Left lobe of liver (tissue), 2 donors: Measurements from ENCODE around the gene TBCD. TPM values are rescaled to one million over a fixed set of nuclear protein-coding genes. Genes with fewer than 3 reads are reported as not detected.

Experiments used
- ATAC-seq: fragments of 200-7000 bp; cut with Tn5 transposase; one replicate; pipeline ENCODE4 v1.9.1; 2020; ENCODE audit warnings: mild to moderate bottlenecking, moderate library complexity
- DNase-seq: peaks from one replicate; pipeline ENCODE4 v3.0.0-alpha.2; 2020; ENCODE audit warnings: low spot score
- total RNA-seq: library from RNA; stranded (reverse); gene quantifications from one replicate; pipeline ENCODE4 v1.2.1, GENCODE V29; 2021
- donor health status: DM: no; HTN: no; CAD: no; lungs with moderate emphysema.
- donor health status: DM: no; HTN: yes; CAD: no.

The TBCD gene
- total RNA-seq, 1 donor from 2014 or later: 46.2 TPM

GRCh38 chr17:82867763-82868325, 116.0 kb downstream of the TBCD start:
- ATAC-seq (no peak), DNase-seq (no peak)

- no peak for ATAC-seq
- no peak for DNase-seq
These were observed 116.9 kb downstream of the TBCD start for GRCh38 chr17:82868715-82869131.

DNA sequence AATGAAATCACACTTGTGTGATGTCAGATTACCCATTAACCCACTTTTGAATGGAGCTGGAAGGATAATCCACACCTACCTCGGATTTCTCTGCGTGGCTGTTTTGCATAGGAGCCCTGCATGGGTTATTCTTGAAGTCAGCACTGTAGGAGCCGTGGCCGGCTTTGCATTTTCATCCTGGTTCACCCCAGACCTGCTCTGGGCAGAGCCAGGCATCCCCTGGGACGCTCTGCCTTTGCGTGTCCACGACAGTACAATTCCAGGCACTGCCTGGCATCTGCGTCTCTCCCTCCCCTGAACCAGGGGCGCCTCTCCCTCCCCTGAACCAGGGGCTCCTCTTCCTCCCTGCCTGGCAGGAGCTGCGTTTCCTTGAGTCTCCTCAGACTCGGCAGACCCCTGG, 117.7 kb downstream of the TBCD start:
- no peak for DNase-seq
- no peak for ATAC-seq

GRCh38 chr17:82870091-82870491, 118.2 kb downstream of the TBCD start:
- ATAC-seq: no peak

DNA sequence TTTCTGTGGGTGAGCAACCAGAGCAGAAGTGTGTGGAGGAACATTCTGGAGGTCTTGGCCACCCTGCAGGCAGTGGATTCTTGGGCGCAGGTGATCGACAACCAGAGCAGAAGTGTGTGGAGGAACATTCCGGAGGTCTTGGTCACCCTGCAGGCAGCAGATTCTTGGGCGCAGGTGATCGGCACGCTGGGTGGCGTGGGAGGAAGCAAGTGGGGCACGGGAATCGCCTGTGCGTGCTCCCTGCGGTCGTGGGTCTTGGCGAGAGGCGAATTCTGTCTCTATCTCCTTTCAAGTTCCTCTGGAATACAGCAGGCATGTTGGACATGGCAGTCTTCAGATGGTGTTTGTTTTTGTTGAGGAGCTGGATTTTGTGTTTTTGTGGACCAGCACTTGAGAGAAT, 118.7 kb downstream of the TBCD start:
- DNase-seq (no peak), ATAC-seq (no peak)

More at GRCh38 chr17:82870091-82870491, 118.2 kb downstream of the TBCD start:
- DNase-seq: no peak

GRCh38 chr17:82871056-82871775, 119.4 kb downstream of the TBCD start:
- DNase-seq (no peak), ATAC-seq (no peak)

- no peak for DNase-seq
- ATAC-seq: no peak
These were observed 120.1 kb downstream of the TBCD start for GRCh38 chr17:82871776-82872561.

- no peak for ATAC-seq
- no peak for DNase-seq
These were observed 121.0 kb downstream of the TBCD start for GRCh38 chr17:82872591-82873520.

GRCh38 chr17:82873521-82873920, 121.7 kb downstream of the TBCD start:
- no peak for ATAC-seq
- no peak for DNase-seq

GRCh38 chr17:82874011-82874835, 122.4 kb downstream of the TBCD start:
- ATAC-seq (no peak), DNase-seq (no peak)

DNA sequence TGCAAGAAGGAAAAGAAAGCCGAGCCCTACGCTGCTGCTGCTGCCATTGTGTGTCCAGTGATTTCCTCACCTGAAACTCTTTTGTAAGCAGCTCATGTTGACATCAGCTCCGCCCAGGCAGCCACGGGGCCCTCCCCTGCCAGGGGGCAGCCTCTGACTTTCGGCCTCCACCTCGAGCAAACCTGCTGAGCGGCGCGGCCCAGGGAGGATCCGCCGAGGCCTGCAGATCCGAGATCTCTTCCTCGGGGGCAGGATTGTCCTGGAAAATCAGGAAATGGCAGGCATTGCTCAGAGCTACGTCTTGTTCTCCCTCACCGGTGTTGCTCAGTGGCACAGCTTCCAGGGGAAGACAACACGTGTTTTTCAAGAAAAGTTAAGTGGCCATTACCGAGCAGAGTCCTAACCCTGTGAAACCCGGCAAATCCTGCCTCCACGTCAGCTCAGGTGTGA, 123.6 kb downstream of the TBCD start:
- no peak for ATAC-seq
- DNase-seq: no peak

- no peak for DNase-seq
These were observed 124.3 kb downstream of the TBCD start for GRCh38 chr17:82876149-82876548.

GRCh38 chr17:82876602-82877379, 124.9 kb downstream of the TBCD start:
- peak; percentile 66 for DNase-seq
- peak; percentile 91 for ATAC-seq

More at GRCh38 chr17:82876149-82876548, 124.3 kb downstream of the TBCD start:
- peak; percentile 44 for ATAC-seq

DNA sequence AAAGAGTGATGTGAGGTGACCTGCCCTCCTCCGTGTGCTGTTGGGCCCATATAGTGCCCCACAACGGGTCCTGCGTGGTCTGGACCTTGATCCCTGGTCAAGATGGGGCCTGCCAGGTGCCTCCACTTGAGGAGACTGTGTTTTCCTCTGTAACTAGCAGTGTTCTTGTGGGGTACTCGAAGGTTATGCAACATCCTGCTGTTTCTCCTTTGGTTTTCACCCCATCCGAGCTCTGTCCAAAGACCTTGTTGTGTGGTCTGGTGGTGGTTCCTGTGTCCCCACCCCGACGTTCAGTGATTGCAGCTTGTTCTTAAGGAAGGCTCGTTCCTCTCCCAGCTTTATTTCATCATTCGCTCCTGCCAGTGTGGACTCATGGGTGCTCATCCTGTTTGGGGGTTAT, 126.7 kb downstream of the TBCD start:
- ATAC-seq: no peak
- DNase-seq: no peak

GRCh38 chr17:82879241-82879640, 127.4 kb downstream of the TBCD start:
- DNase-seq: no peak
- ATAC-seq: no peak

DNA sequence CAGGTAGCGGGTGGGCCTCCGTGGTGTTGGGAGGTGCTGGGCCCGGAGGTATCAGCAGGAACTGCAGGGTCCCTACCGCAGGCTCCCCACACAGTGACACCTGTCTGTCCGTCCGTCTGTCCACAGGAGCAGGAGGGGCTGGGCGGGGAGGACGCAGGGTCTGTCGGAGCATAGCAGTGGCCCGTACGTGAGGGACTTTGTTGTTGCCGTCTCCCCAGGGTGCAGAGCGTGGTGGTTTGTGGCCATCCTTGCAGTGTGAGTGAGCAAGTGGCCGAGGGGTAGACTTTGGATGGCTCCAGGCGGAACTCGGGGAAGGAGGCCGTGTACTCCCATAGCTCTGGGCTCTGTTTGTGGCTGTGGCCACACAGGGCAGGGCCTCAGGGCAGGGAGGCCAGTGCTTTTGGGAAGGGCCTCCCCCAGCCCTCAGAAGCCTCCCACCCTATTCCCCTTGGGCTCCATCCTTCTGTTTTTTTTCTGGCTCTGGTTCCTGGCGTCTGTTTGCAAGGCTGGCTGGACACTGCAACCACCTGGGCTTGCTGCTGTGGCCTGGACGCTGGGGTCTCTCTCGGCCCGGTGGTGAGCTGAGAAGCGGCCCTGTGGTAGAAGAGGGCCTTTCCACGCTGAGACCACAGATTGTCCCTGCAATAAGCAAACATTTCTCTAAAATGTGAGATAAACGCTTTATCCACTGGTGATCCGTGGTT, 128.9 kb downstream of the TBCD start:
- no peak for DNase-seq
- no peak for ATAC-seq

GRCh38 chr17:82881324-82881823, 129.5 kb downstream of the TBCD start:
- no peak for ATAC-seq
- DNase-seq: no peak
